ENCODE measurements around the gene OR6C75. TPM values are rescaled to one million over a fixed set of nuclear protein-coding genes. Genes with fewer than 3 reads are reported as not detected.
"Not testable (repeated sequence)": the region's sequence is repeated elsewhere in the genome, so short reads cannot be mapped to it uniquely, and the experiment has no call there.

The OR6C75 gene
- total RNA-seq, 1 donor from 2014 or later, result not detected

DNA sequence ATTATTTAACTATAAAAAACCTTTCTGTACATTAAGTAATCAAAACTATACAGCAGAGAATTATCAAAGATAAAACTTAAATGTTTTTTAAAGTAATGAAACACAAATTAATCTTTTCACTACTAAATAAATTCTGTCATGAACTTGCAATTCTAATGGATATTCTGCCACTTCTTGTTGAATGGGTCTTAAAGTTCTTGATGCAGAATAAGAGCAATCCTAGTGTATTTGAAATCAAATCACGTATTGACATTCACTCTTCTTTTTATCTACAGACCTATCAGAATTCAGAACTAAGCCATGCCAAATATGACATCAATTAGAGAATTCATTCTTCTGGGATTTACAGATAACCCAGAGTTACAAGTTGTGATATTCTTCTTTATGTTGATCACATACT, 37.5 kb downstream of the OR6C75 start, which contains the start of gene OR6C65:
TSS of gene OR6C65 (plus strand) at position 301 of the 400 bp plus-strand sequence. CDS start at position 301, 0 bp downstream.
- TF ChIP-seq, protein P1, sequence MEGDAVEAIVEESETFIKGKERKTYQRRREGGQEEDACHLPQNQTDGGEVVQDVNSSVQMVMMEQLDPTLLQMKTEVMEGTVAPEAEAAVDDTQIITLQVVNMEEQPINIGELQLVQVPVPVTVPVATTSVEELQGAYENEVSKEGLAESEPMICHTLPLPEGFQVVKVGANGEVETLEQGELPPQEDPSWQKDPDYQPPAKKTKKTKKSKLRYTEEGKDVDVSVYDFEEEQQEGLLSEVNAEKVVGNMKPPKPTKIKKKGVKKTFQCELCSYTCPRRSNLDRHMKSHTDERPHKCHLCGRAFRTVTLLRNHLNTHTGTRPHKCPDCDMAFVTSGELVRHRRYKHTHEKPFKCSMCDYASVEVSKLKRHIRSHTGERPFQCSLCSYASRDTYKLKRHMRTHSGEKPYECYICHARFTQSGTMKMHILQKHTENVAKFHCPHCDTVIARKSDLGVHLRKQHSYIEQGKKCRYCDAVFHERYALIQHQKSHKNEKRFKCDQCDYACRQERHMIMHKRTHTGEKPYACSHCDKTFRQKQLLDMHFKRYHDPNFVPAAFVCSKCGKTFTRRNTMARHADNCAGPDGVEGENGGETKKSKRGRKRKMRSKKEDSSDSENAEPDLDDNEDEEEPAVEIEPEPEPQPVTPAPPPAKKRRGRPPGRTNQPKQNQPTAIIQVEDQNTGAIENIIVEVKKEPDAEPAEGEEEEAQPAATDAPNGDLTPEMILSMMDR (conservative IDR thresholded peaks at IDR 0.05), result no peak
- DNase-seq (ENCODE audit: extremely low spot score, unreplicated experiment), result no peak
- Mint-ChIP-seq H3K27ac (no peak within 1 kb of the TSS), H3K27me3 (peaks cover 7% of the 10 kb centered on the region), H3K4me3 (no peak within 1 kb of the TSS), H3K9me3 (no peaks in the 10 kb centered on the region), H3K36me3 (no peaks in the 10 kb centered on the region), H3K4me1 (ENCODE audit: unreplicated experiment) (no peaks in the 10 kb centered on the region)

DNA sequence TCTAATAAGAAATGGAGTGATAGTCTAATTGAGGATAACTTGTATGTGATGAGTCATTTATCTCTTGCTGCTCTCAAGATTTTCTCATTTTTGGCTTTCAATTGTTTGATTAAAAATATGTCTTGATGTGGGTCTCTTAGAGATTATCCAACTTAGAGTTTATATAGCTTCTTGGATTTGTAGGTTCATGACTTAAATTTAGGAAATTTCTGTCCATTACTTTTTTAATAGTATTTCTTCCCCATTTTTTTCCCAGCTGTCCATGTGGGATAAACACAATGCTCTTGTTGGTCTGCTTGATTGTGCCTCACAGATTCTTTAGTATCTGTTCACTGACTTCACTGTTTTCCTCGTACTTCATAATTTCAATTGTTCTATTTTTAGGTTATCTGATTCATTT, 45.1 kb downstream of the OR6C75 start:
- TF ChIP-seq, protein P1 (conservative IDR thresholded peaks at IDR 0.05), result no peak
- Mint-ChIP-seq H3K4me1 (ENCODE audit: unreplicated experiment) (no peaks in the 10 kb centered on the region), H3K27ac (no peak overlapping the region), H3K36me3 (no peaks in the 10 kb centered on the region), H3K9me3 (no peaks in the 10 kb centered on the region), H3K27me3 (no peaks in the 10 kb centered on the region), H3K4me3 (no peak overlapping the region)
- no peak for DNase-seq (ENCODE audit: extremely low spot score, unreplicated experiment)

DNA sequence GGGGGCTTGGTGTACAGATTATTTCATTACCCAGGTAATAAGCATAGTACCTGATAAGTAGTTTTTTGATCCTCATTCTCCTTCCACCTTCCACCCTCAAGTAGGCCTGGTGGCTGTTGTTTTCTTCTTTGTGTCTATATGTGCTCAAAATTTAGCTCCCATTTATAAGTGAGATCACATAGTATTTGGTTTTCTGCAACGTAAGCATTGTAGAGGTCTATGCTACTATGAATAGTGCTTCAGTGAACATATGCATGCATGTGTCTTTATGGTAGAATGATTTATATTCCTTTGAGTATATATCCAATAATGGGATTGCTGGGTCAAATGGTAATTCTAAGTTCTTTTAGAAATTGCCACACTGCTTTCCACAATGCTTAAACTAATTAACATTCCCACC, 46.4 kb downstream of the OR6C75 start:
- H3K27ac Mint-ChIP-seq; H3K4me3 Mint-ChIP-seq; H3K36me3 Mint-ChIP-seq; H3K9me3 Mint-ChIP-seq; DNase-seq (ENCODE audit: extremely low spot score, unreplicated experiment); H3K4me1 Mint-ChIP-seq (ENCODE audit: unreplicated experiment); H3K27me3 Mint-ChIP-seq: not testable (repeated sequence)

DNA sequence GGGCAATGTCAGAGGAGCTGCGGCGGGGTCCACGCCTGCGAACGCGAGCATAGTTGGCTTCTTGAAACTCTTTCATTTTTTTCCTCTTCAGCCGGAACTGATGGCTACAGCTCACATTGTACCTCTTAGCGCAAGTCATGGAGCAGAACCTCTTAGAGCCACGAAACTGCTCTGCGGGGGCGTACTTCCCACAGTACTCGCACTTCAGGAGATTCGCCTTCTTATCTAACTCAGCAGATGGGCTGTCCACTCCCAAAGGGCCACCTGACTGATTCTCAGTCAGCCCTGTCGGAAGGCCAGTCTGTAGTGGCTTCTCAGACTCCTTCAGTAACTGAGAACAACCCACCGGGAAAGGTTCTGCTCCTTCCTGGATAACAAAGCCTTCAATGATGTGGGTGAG, 49.4 kb downstream of the OR6C75 start:
- H3K27ac Mint-ChIP-seq; H3K9me3 Mint-ChIP-seq; H3K4me3 Mint-ChIP-seq; H3K4me1 Mint-ChIP-seq (ENCODE audit: unreplicated experiment); H3K27me3 Mint-ChIP-seq; H3K36me3 Mint-ChIP-seq; DNase-seq (ENCODE audit: extremely low spot score, unreplicated experiment): not testable (repeated sequence)

DNA sequence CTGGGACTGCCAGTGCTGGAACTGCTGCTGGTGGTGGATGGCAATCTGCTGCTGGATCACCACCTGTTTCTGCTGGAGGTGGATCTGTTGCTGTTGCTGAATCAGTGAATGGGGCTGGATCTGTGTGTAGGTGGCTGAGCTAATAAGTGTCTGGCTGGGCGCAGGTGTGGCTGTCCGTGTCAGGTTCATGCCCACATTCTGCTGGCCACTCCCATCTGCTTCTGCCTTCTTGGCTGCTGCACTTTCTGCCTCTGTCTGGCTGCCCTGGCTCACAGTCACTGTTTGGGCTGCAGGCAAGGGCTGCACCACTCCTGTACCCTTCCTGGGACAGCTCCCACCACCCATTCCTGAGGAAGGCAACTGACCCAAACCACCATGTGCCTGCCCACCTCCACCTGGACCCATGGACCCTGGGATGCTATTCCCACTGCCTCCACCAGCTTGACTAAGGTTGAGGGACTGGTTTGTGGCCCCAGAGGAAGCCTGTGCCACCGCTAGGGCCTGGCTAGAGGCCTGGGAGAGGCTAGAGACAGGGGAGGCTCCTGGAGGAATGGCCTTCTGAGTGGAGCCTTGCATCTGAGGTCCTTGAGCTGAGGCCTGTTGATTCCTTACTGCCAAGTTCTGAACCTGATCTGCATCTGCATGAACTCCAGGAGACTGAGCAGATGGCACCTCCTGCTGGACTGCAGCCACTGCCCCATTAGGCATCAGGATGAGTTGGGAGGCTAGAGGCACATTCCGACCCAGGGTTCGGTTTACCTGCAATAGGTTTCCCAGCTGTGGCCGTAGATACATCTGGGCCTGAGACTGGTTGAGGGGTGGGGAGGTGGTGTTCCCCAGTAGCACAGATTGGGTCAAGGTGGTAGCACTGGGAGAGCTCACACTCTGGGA, 51.0 kb downstream of the OR6C75 start:
- H3K9me3 Mint-ChIP-seq, result peaks cover 14% of the 10 kb centered on the region
- not testable (repeated sequence) for H3K4me1 Mint-ChIP-seq (ENCODE audit: unreplicated experiment); H3K36me3 Mint-ChIP-seq; H3K27me3 Mint-ChIP-seq; H3K27ac Mint-ChIP-seq; DNase-seq (ENCODE audit: extremely low spot score, unreplicated experiment); H3K4me3 Mint-ChIP-seq

DNA sequence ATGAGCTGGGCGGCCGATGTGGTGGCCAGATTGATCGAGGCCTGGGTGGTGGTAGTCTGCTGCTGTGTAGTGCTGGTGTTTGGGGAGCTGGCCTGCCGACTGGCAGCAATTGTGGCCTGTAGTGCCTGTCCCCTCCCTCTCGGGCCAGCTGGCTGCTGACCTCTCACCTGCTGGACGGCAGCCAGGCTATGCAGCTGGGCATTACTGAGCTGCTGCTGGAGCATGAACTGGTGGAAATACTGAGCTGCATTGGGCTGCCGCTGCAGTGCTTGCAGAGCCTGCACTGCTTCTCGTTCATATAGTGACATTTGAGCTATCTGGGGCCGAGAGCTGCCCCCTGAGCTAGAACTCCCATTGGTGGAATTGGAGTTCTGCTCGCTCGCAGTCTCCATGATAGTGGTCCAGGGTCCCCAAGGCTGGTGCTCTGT, 51.6 kb downstream of the OR6C75 start:
- H3K27ac Mint-ChIP-seq; H3K36me3 Mint-ChIP-seq; H3K27me3 Mint-ChIP-seq; DNase-seq (ENCODE audit: extremely low spot score, unreplicated experiment); H3K4me1 Mint-ChIP-seq (ENCODE audit: unreplicated experiment): not testable (repeated sequence)
- Mint-ChIP-seq H3K9me3 (peaks cover 19% of the 10 kb centered on the region), H3K4me3 (peak overlapping the region; percentile 72)

DNA sequence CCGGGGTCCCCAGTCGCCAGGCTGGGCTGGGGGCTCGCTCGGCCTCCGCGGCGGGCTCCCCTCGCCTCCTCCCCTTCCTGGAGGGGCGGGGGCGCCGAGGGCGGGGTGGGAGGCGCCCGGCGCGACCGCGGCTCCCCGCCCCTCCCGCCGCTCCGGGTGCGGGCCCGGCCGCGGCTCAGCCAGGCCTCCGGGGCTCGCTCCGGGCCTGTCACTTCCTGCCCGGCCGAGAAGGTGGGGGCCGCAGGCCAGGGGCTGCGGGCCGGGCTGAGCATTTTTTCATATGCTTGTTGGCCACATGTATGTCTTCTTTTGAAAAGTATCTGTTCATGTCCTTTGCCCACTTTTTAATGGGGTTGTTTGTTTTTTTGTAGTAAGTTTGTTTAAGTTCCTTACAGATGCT, 52.1 kb downstream of the OR6C75 start:
- not testable (repeated sequence) for H3K27me3 Mint-ChIP-seq; DNase-seq (ENCODE audit: extremely low spot score, unreplicated experiment); H3K4me1 Mint-ChIP-seq (ENCODE audit: unreplicated experiment); H3K36me3 Mint-ChIP-seq
- H3K4me3 Mint-ChIP-seq, result peak overlapping the region; percentile 86
- peaks cover 19% of the 10 kb centered on the region for H3K9me3 Mint-ChIP-seq
- peak overlapping the region; percentile 48 for H3K27ac Mint-ChIP-seq

DNA sequence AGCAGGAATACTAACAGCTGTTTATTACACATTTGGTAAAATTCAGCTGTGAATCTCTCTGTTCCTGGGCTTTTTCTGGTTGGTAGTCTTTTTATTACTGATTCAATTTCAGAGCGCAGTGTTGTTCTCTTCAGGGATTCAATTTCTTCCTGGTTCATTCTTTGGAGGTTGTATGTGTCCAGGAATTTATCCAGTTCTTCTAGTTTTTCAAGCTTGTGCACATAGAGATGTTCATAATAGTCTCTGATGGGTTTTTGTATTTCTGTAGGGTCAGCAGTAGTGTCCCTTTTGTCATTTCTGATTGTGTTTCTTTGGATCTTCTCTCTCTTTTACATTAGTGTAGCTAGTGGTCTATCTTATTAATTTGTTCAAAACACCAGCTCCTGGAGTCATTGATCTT, 54.2 kb downstream of the OR6C75 start:
- peaks cover 4% of the 10 kb centered on the region for H3K4me1 Mint-ChIP-seq (ENCODE audit: unreplicated experiment)
- H3K4me3 Mint-ChIP-seq, result peak overlapping the region; percentile 53
- no peaks in the 10 kb centered on the region for H3K36me3 Mint-ChIP-seq
- peaks cover 19% of the 10 kb centered on the region for H3K9me3 Mint-ChIP-seq
- no peaks in the 10 kb centered on the region for H3K27me3 Mint-ChIP-seq
- no peak for DNase-seq (ENCODE audit: extremely low spot score, unreplicated experiment)
- peak overlapping the region; percentile 50 for H3K27ac Mint-ChIP-seq
- TF ChIP-seq, protein P1 (conservative IDR thresholded peaks at IDR 0.05), result no peak

Other genes starting within 250 kb of the OR6C75 start
- not detected in 2 replicates for gene OR9K2, start 236.6 kb upstream of the OR6C75 start, total RNA-seq (ENCODE audit: low replicate concordance)
- not detected in 2 replicates for gene OR10A7, start 141.9 kb upstream of the OR6C75 start, total RNA-seq (ENCODE audit: low replicate concordance)
- gene OR6C74, start 118.4 kb upstream of the OR6C75 start, total RNA-seq (ENCODE audit: low replicate concordance), result not detected in 2 replicates
- gene OR6C6, start 66.4 kb upstream of the OR6C75 start, total RNA-seq (ENCODE audit: low replicate concordance), result not detected in 2 replicates
- gene OR6C1, start 48.6 kb upstream of the OR6C75 start, total RNA-seq (ENCODE audit: low replicate concordance), result not detected in 2 replicates
- gene OR6C3, start 32.2 kb upstream of the OR6C75 start, total RNA-seq (ENCODE audit: low replicate concordance), result not detected in 2 replicates
- gene OR6C65, start 37.6 kb downstream of the OR6C75 start, total RNA-seq (ENCODE audit: low replicate concordance), result not detected in 2 replicates
- gene OR6C76, start 63.3 kb downstream of the OR6C75 start, total RNA-seq (ENCODE audit: low replicate concordance), result not detected in 2 replicates
- not detected in 2 replicates for gene OR6C2, start 81.1 kb downstream of the OR6C75 start, total RNA-seq (ENCODE audit: low replicate concordance)
- gene OR6C70, start 107.2 kb downstream of the OR6C75 start, total RNA-seq (ENCODE audit: low replicate concordance), result not detected in 2 replicates
- not detected in 2 replicates for gene OR6C68, start 129.4 kb downstream of the OR6C75 start, total RNA-seq (ENCODE audit: low replicate concordance)
- not detected in 2 replicates for gene OR6C4, start 186.6 kb downstream of the OR6C75 start, total RNA-seq (ENCODE audit: low replicate concordance)
- not detected in 2 replicates for gene OR2AP1, start 209.5 kb downstream of the OR6C75 start, total RNA-seq (ENCODE audit: low replicate concordance)

Measured in type B pancreatic cell (in vitro differentiated cells).